PFSK-1 (cell line): ENCODE data around the gene C10orf67.

Experiments
- FOXP2 ChIP-seq: optimal IDR thresholded peaks from 2 replicates; pipeline ENCODE3; 2011; ENCODE audit warnings: borderline replicate concordance, control low read depth, inconsistent platforms; ENCODE audit not compliant: insufficient read depth; ENCODE audit errors: extremely low read length, extremely low read depth
- POLR2AphosphoS5 ChIP-seq: IDR thresholded peaks from 2 replicates; pipeline ENCODE4 v1.6.1; 2012; ENCODE audit warnings: low read depth, mild to moderate bottlenecking, control low read depth, low read length, moderate library complexity
- SIN3A ChIP-seq: IDR thresholded peaks from 2 replicates; pipeline ENCODE4 v1.6.1; 2012; ENCODE audit warnings: mild to moderate bottlenecking, low read length, moderate library complexity, borderline replicate concordance; ENCODE audit not compliant: insufficient read depth
- TAF1 ChIP-seq: IDR thresholded peaks from 2 replicates; pipeline ENCODE4 v1.6.1; 2012; ENCODE audit warnings: low read length, control low read depth, borderline replicate concordance; ENCODE audit not compliant: insufficient read depth
- TF ChIP-seq, protein P1 (sequence below), 2 experiments: IDR thresholded peaks; 2 replicates each; pipeline versions ENCODE4 v1.6.1 to v1.8.0; 2011 to 2012; ENCODE audit warnings: low read depth in 2 of 2, low read length in 2 of 2, control low read depth in 1 of 2, inconsistent platforms in 1 of 2, mild to moderate bottlenecking in 1 of 2, moderate library complexity in 1 of 2; ENCODE audit not compliant: insufficient read depth in 1 of 2

The C10orf67 gene

GRCh38 chr10:23383637-23384036 is 39.0 kb upstream of the C10orf67 start:
- TF ChIP-seq POLR2AphosphoS5 (no peak), SIN3A (no peak), FOXP2 (no peak), TAF1 (no peak)
- TF ChIP-seq, protein P1, sequence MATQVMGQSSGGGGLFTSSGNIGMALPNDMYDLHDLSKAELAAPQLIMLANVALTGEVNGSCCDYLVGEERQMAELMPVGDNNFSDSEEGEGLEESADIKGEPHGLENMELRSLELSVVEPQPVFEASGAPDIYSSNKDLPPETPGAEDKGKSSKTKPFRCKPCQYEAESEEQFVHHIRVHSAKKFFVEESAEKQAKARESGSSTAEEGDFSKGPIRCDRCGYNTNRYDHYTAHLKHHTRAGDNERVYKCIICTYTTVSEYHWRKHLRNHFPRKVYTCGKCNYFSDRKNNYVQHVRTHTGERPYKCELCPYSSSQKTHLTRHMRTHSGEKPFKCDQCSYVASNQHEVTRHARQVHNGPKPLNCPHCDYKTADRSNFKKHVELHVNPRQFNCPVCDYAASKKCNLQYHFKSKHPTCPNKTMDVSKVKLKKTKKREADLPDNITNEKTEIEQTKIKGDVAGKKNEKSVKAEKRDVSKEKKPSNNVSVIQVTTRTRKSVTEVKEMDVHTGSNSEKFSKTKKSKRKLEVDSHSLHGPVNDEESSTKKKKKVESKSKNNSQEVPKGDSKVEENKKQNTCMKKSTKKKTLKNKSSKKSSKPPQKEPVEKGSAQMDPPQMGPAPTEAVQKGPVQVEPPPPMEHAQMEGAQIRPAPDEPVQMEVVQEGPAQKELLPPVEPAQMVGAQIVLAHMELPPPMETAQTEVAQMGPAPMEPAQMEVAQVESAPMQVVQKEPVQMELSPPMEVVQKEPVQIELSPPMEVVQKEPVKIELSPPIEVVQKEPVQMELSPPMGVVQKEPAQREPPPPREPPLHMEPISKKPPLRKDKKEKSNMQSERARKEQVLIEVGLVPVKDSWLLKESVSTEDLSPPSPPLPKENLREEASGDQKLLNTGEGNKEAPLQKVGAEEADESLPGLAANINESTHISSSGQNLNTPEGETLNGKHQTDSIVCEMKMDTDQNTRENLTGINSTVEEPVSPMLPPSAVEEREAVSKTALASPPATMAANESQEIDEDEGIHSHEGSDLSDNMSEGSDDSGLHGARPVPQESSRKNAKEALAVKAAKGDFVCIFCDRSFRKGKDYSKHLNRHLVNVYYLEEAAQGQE (IDR thresholded peaks at IDR 0.05; ENCODE audit: insufficient read depth in 1 of 2, low read depth in 2 of 2, low read length in 2 of 2) = no peak

DNA sequence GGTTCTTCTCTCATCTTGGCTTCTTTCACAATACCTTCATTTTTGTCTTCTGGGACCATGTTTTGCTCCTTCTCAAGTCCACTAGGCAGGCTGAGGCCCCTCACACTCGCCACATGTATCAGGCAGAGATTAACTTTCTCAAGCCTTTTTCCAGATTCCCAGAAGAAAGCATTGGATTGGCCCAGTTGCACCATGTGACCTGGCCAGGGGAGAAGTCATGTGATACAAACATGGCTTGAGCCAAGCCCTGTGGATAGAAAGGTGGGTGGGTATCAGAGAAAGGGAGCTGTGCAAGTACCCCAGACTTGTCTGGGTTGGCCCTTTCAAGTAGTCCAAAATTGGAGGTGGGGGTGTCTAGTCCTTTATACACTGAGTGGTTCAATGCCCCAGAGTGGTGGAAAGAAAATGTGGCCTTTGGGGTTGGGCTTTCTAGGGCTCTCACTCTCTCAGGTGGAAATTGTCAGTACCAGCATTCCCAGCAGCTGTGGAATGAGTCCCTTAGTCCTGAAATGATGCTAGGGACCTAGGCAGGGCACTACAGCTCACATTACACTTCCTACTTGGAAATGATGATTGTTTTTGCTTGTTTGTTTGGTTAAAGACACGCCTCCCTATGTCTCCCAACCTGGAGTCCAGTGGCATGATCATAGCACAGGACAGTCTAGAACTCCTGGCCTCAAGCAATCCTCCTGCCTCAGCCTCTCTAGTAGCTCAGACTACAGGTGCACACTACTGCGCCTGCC is 36.9 kb upstream of the C10orf67 start:
- no peak for TF ChIP-seq SIN3A
- TF ChIP-seq POLR2AphosphoS5 = no peak
- no peak for TF ChIP-seq FOXP2

- no peak for TF ChIP-seq POLR2AphosphoS5
- TF ChIP-seq, protein P1 (IDR thresholded peaks at IDR 0.05; ENCODE audit: insufficient read depth in 1 of 2, low read depth in 2 of 2, low read length in 2 of 2) = no peak
- no peak for TF ChIP-seq TAF1
- TF ChIP-seq FOXP2 = no peak
- no peak for TF ChIP-seq SIN3A
Measured at GRCh38 chr10:23379686-23380085, 35.1 kb upstream of the C10orf67 start.

DNA sequence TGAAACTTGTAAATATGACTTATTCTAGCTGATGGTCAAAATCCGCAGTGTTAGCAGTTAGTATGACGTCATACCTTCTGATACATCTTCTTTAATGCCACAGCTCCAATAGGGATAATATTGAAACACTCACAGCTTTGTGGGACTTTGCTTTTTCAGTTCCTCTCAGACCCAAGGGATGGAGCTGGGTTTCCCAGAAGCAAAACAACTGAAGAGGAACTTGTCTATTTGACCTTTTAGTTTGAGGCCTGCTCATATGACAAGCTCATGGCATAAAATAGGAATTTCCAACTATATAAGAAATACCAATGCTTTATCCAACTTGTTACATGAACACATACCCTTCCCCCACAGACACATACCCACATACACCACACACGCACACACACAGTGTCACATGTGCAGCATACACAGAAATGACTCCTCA is 31.6 kb upstream of the C10orf67 start:
- TF ChIP-seq, protein P1 (IDR thresholded peaks at IDR 0.05; ENCODE audit: insufficient read depth in 1 of 2, low read depth in 2 of 2, low read length in 2 of 2) = no peak
- no peak for TF ChIP-seq TAF1
- TF ChIP-seq POLR2AphosphoS5 = no peak
- no peak for TF ChIP-seq SIN3A
- no peak for TF ChIP-seq FOXP2

DNA sequence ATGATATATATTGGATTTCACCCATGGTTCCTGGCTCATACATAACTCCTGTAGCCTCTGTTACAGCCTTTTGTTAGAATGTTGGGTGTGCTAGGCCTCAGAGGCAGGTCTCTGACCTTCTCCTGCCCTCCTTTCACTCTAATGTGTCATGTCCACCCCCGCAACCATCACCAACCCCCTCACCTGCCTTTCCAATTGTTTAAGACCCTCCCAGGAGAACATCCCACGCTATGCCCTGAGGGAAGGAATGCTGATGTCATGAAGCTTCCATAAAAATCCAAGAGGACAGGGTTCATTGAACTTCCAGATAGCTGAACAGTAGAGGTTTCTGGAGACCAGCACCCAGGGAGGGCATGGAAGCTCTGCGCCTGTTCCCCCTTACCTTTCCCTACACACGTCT is 30.8 kb upstream of the C10orf67 start:
- TF ChIP-seq, protein P1 (IDR thresholded peaks at IDR 0.05; ENCODE audit: insufficient read depth in 1 of 2, low read depth in 2 of 2, low read length in 2 of 2) = no peak
- TF ChIP-seq POLR2AphosphoS5 (no peak), SIN3A (no peak), TAF1 (no peak), FOXP2 (no peak)
